Stimulated activated CD8-positive, alpha-beta memory T cell treated with anti-CD3 and anti-CD28 coated beads, Interleukin-7, amount 100 ng/mL, for 24 hours (primary cell): ENCODE data around the gene KNG1.
"Not testable (repeated sequence)": the region's sequence is repeated elsewhere in the genome, so short reads cannot be mapped to it uniquely, and the experiment has no call there.

Experiments
- DNase-seq: peaks from one replicate; pipeline ENCODE4 v3.0.0-alpha.2; 2020; ENCODE audit warnings: low read depth

KNG1 gene

DNA sequence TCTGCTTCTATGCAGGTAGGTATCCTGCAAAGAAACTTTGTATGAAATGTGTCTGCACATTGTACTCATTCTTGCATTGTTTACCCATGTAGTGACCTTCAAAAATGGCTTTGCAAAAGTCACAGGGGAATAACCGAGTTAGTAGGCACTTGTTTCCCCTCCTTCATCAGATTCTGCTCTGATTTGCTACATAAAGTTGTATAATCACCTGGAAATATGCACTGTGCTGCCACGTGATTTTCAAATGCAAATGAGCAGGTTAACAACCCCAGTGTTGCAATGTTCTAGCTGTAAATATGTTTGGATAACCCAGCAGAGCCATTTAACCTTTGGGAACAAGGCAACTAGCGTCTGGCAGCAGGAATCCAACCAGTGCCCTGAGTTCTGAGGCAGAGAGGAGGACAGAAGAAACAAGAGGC, at the start of gene KNG1:
TSS of gene KNG1 (plus strand) at position 321 of the 419 bp plus-strand sequence. CDS start 184 bp downstream, outside the sequence.
- no peak for DNase-seq

DNA sequence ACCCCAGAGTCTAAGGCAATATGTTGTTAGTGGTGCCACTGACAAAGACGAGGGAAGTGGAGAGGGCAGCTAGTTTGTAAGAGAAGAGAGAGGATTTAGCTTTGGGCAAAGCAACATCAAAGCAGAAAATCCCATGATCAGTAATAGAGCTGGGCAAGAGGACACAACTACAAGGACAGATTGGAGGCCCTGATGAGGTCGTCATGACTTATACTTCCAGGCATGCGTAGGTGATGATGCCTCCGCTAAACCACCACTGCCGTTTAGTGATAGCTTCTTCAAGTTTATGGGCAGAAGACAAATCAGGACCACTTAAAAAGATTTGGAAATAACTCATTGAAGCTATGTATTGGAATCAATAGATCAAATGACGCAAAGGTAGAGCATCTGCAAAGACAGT, 48.7 kb upstream of the KNG1 start:
- DNase-seq = no peak

DNA sequence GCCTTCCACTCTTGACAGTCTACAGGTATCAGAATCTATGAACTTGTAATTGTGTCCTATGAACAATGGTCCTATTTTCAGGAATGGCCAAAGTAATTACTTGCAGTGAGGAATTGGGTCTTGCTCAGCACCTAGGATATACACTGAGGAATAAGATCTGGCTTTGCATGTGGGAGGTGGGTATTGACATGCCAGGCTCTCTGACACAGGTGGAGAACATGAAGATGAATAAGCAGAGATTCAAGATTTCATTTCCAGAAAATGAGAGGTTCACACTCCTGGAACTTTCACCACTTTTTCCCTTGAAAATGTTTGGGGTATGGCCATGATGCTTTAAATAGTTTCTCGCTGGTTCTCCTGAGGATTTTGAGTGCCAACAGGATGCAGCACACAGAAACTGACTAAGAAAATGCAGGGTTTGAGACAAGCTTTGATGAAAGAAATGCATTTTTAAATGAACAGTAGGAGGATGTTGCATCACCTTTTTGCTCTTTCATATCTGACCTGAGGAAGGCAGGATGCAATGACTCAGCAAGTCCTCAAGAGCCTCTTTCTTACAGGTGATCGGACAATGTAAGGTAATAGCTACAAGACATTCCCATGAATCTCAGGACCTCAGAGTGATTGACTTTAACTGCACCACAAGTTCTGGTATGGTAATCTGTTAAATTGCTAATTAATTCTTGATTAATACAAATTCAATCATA, 47.6 kb upstream of the KNG1 start:
- no peak for DNase-seq

DNA sequence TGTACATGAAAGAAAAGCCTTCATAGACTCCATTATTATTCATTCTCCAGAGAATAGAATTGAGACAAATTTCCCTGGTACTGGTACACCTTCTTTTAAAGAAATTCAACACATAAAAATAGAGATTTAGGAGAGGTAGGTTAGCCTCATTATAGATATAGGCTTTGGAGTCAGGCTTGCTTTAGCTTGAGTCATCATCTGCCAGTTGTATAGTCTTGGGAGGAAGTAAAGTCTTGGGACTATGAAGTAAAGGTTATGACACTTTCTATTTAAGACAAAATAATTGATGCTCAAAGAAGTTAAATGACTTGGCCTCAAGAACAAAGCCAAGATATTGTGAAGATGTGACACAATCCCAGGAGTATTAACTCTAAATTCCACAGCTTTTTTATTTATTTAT, 47.0 kb upstream of the KNG1 start:
- DNase-seq = no peak

DNA sequence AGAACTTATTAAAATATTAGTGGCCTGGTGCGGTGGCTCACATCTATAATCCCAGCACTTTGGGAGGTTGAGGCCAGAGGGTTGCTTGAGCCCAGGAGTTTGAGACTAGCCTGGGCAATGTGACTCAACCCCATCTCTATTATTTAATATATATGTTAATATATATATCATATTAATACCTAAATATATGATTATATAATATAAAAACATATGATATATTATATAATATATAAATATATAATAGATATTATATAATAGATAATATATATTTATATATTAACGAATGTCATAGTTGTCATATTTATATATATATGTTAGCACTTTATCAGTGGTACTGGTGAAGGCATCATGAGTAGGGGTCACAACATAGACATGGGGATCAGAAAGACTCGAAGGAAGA, 46.1 kb upstream of the KNG1 start:
- no peak for DNase-seq

DNA sequence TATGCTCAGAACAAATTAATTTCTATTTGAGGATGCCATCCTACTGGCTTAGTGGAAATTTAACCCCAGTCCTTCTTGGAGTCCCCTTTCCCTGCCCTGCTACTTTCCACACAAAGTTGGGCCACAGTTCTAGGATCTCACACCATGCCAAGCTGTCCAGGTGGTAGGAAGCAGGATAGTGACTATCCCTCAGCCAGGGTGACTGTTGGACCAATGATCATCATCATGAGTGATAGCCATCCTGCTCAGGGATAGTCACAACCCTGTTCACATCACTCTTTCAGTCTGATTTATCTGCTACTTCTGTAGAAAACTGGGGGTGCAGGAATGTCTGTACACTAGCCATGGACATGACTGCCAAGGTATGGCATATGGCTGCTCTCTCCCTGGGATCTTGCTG, 38.6 kb upstream of the KNG1 start:
- DNase-seq = no peak

DNA sequence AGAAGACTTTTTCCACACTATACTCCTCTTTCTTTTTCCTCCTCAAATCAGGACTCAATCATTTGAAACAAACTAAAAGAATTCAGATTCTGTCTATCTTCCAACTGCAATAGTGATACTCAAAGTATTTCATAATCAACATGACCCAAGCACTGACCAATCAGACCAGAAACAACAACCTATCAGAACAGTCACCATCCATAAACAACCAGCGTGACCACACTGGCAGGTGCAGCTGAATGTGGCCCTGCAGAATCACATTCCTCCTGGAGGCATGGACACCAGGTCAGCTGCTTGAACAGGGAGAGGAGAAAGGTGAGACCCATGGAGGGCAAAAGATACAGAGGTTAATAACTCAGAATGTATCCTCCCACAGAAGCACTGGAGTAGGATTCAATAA, 38.0 kb upstream of the KNG1 start:
- no peak for DNase-seq

DNA sequence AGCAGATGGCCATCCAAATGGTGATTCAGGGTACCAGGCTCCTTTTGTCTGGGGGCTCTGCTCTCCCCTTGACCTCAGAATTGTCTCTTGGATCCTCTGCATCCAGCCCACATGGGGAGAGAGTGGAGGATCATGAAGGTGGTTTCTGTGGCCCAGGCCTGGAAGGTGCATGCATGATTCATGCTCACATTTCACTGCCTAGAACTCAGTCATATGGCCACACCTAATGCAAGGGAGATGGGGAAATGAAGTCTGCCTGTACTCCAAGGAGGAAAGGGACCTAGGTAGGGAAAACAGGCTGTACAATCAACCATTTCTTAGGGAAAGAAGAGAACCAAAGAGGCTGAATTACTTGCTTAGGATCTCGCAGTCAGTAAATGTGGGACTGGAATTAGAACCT, 36.3 kb upstream of the KNG1 start:
- no peak for DNase-seq

DNA sequence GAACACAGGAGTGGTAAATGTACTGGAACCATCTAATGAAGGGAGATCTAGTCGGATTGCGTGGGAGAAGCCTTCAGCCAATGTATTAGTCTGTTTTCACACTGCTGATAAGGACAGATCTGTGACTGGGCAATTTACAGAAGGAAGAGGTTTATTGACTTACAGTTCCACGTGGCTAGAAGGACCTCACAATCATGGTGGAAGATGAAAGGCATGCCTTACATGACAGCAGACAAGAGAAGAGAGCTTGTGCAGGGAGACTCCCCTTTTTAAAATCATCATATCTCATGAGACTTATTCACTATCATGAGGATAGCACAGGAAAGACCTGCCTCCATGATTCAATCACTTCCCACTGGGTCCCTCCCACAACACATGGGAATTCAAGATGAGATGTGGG, 34.3 kb upstream of the KNG1 start:
- DNase-seq = no peak

DNA sequence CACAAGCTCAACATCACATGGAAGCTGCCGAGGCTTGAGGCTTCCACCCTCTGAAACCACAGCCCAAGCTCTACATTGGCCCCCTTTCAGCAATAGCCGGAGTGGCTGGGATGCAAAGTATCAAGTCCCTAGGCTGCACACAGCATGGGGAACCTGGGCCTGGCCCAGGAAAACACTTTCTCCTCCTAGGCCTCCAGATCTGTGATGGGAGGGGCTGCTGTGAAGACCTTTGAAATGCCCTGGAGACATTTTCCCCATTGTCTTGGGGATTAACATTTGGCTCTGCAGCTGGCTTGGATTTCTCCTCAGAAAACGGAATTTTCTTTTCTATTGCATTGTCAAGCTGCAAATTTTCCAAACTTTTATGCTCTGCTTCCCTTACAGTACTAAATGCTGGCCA, 33.2 kb upstream of the KNG1 start:
- no peak for DNase-seq

DNA sequence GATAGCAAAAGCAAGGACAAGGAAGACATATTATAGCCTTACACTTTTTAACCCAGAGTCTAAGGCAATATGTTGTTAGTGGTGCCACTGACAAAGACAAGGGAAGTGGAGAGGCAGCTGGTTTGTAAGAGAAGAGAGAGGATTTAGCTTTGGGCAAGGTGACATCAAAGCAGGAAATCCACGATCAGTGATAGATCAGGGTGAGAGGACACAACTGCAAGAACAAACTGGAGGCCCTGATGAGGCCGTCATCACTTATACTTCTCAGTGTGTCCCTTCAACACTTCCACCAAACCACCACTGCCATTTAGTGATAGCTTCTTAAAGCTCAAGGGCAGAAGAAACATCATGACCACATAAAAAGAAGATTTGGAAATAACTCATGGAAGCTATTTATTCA, 30.7 kb upstream of the KNG1 start:
- not testable (repeated sequence) for DNase-seq

DNA sequence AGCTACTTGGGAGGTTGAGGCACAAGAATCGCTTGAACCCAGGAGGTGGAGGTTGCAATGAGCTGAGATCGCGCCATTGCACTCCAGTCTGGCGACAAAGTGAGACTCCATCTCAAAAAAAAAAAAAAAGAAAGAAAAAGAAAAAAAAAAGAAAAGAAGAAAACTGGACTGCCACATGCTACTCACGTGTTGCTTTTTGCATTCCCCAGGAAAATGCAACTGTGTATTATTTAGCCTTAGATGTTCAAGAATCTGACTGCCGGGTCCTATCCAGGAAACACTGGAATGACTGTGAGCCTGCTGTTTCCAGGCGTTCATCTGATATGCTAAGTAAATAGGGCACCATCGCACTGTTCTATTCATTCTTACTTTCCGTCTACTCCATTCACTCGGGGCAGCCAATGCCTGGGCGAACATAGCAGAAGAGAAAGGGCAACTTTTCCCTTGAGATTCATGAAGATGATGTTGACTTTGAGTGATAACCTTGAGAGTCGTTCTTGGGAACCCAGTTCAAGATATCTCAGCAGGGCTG, 30.0 kb upstream of the KNG1 start:
- DNase-seq = no peak

DNA sequence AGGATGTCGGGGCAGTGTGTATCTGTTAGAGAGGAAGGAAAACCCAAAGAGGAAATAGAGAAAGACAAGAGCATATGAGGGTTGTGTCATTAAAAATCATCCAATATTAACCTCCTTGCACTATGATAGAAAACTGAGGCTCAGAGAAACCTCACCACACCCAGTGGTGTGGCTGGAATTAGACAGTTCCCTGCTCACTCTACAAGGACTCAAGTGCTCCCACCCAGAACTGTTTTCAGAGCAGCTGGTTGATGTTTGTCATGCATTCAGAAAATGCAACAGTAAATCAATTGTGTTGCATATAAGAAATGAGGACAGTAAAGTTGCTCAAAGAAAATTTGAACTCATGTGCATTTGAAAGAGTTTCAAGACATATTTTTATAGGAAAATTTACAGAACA, 26.9 kb upstream of the KNG1 start:
- DNase-seq = not testable (repeated sequence)

DNA sequence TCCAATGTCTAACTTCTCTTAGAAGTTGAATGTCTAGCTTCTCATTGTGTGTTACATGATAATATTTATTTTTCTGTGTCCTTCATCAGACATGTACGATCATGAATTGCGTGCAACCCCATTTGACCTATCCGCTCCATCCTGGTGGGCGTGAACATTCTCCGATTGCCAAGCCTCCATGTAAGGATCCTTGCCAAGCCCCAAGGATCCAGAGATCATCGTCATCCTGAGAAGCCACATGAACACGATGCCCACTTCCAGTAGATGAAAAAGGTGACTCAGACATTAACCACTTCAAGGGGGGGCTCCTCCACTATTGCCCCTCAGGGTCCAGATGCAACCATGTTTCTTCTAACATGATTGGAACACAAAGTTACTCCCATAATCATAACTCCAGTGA, 25.5 kb upstream of the KNG1 start:
- DNase-seq = no peak

DNA sequence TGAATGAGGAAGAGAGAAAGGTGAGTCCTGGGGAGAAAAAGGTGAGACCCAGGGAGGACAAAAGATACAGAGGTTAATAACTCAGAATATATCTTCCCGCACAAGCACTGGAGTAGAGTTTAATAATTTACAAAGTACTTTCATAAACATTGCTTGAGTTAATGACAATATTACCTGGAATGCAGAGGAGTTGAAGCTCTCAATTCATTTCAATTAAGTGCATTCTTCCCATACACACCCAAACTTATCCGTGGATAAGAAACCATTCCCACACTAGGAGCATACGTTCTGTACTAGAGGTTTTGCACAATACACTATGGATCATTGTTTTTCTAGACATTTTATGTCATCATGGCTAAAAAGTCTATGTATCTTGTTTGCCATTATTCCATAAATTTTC, 23.3 kb upstream of the KNG1 start:
- no peak for DNase-seq

DNA sequence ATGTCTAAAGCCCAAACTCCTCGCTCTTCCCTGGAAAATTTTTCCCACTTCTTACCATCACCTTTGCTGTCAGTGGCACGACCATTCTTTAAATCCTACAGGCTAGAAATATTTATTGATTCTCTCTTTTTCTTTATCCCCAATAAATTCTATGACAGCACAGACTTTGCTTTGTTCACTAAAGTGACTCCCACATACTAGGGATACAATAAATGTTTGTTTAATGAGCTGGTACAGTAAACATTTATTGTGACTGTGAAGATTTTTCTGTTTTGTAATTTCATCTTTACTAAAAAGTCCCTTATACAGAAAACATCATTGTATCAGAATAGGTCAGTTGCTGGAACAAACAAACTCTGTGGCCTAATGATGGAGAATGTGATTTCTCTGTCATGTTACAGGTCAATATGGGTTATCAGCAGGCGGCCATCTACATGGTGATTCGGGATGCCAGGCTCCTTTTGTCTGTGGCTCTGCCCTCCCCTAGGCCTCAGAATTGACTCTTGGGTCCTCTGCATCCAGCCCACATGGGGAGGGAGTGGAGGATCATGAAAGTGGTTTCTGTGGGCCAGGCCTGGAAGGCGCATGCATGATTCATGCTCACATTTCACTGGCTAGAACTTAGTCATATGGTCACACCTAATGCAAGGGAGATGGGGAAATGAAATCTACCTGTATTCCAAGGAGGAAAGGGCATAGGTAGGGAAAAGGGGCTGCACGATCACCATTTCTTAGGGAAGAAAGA, 22.7 kb upstream of the KNG1 start:
- DNase-seq = no peak

DNA sequence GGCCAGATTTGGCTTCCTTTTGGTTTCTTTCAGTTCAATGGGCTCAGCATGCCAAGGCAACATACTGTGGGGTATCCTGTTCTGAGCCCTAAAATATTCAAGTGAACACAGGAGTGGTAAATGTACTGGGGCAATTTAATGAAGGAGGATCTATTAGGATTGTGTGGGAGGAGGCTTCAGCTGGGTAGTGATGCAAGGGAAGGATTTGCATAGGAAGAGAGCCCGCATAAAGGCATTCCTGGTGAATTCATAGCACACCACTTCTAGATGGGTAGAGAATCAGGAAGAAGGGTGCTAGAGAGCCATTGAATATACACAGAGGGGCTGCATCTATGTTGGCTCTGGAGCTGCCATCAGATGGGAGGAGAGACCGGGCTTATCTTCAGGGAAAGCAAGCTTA, 20.6 kb upstream of the KNG1 start:
- DNase-seq = no peak

DNA sequence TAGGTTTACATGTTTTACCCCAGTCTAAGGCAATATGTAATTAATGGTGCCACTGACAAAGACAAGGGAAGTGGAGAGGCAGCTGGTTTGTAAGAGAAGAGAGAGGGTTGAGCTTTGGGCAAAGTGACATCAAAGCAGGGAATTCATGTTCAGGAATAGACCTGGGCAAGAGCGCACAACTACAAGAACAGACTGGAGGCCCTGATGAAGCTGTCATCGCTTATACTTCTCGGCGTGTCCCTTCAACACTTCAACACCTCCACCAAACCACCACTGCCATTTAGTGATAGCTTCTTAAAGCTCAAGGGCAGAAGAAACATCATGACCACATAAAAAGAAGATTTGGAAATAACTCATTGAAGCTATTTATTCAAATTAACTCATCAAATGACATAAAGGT, 19.6 kb upstream of the KNG1 start:
- DNase-seq = no peak

DNA sequence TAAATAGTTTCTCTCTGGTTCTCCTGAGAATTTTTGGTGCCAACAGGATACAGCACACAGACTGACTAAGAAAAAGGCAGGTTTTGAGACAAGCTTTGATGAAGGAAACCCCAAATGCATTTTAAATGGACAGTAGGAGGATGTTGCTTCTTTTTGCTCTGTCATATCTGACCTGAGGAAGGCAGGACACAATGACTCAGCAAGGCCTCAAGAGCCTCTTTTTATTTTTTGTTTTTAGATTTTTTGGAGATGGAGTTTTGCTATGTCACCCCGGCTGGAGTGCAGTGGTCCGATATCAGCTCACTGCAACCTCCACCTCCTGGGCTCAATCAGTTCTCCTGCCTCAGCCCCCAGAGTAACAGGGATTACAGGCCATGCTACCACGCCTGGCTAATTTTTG, 16.9 kb upstream of the KNG1 start:
- no peak for DNase-seq

DNA sequence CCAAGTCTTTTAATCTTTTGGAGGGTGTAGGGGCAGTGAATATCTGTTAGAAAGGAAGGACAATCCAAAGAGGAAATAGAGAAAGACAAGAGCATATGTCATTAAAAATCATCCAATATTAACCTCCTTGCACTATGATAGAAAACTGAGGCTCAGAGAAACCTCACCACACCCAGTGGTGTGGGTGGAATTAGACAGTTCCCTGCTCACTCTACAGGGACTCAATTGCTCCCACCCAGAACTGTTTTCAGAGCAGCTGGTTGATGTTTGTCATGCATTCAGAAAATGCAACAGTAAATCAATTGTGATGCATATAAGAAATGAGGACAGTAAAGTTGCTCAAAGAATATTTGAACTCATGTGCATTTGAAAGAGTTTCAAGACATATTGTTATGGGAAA, 14.7 kb upstream of the KNG1 start:
- not testable (repeated sequence) for DNase-seq

DNA sequence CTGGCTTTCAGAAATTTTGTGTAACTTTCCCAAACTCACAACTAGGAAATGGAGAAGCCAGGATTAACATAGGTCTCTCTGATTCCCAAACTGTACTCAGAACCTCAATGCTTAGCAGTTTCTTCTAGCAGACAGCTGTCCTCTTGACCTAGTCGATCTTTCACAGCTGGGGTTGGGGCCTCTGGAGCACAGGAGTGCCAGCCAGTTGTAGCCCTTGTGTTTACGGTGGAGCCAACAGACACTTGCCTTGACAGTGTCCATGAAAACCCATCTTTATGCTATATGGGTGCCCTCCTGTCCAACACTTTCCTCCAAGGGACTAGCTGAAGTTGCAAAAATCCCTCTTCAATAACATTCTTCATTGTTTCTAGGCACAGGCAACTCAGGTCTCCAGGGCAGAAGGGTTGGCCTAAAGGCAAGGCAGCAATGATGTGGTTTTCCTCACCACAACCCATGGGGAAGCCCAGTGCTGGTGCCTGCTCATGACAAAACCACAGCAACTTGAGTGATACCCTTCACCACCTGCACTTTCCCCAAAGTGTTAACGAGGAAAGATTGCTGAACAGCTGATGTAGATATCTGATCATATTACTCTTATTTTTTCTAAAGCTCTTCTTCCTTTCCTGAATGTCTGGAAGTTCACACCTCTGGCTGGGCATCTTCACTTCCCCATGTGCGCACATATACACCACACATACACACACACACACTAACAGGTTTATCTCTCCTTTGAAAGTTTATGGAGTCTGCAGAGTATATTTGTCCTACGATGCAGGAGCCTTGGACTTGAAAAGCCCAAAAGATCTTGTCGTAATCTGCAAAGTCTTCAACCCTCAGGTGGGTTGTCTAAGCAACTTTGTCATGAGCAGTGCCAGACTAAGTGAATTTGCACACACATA, 11.0 kb upstream of the KNG1 start:
- DNase-seq = peak; percentile 4

DNA sequence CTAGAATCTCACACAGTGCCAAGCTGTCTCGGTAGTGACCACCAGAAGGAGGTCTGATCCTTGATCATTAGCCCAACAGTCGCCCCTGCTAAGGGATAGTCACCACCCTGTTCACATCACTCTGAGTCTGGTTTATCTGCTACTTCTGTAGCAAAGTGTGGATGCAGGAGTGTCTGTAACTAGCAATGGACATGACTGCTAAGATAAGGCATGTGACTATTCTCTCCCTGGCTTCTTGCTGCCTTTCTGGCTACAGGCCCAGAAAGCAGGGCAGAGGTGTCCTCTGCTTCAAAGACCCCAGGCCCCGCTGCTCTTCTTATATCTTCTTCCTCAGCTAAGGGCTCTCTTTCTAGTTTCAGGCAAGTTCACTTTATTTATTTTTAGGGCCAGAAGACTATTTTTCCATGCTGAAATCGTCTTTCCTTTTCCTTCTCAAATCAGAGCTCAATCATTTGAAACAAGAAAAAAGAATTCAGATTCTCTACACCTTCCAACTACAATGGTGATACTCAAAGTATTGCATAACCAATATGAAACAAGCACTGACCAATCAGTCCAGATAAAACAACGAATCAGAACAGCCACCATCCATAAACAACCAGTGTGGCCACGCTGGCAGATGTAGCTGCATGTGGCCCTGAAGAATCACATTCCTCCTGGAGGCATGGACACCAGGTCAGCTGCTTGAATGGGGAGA, 8.0 kb upstream of the KNG1 start:
- no peak for DNase-seq
